HepG2 (cell line): ENCODE results near the gene ULK4. TPM values are rescaled to one million over a fixed set of nuclear protein-coding genes. Genes with fewer than 3 reads are reported as not detected.

Experiments used
- BCL3 ChIP-seq: sonication (generic); formaldehyde crosslinking; IDR thresholded peaks from 2 replicates; pipeline ENCODE4 v1.5.1; 2020; ENCODE audit warnings: mild to moderate bottlenecking, missing genetic modification reagents, moderate library complexity
- CREBL2 ChIP-seq: sonication (generic); formaldehyde crosslinking; IDR thresholded peaks from 2 replicates; pipeline ENCODE4 v1.8.1; 2023; ENCODE audit warnings: missing genetic modification reagents, mild to moderate bottlenecking, borderline replicate concordance
- ERF ChIP-seq: IDR thresholded peaks from 2 replicates; pipeline ENCODE4 v1.6.1; 2018; ENCODE audit warnings: missing biosample characterization, missing genetic modification reagents
- FOXJ3 ChIP-seq: sonication (generic); formaldehyde crosslinking; IDR thresholded peaks from 2 replicates; pipeline ENCODE4 v1.4.0; 2020; ENCODE audit warnings: missing genetic modification reagents, mild to moderate bottlenecking, borderline replicate concordance
- GATA4 ChIP-seq: sonication (generic); IDR thresholded peaks from 2 replicates; pipeline ENCODE4 v1.6.1; 2016; ENCODE audit warnings: antibody characterized with exemption, low read depth, borderline replicate concordance
- KLF11 ChIP-seq: IDR thresholded peaks from 2 replicates; pipeline ENCODE4 v1.6.1; 2016; ENCODE audit warnings: missing compliant biosample characterization
- MYC ChIP-seq: sonication (generic); formaldehyde crosslinking; IDR thresholded peaks from 2 replicates; pipeline ENCODE4 v1.9.0; 2021; ENCODE audit warnings: missing genetic modification reagents, borderline replicate concordance
- NCOA1 ChIP-seq: sonication (generic); formaldehyde crosslinking; IDR thresholded peaks from 2 replicates; pipeline ENCODE4 v1.9.0; 2021; ENCODE audit warnings: missing genetic modification reagents
- NKX3-1 ChIP-seq: sonication (generic); formaldehyde crosslinking; IDR thresholded peaks from 2 replicates; pipeline ENCODE4 v1.5.0; 2020; ENCODE audit warnings: missing genetic modification reagents
- NPAS2 ChIP-seq: sonication (generic); formaldehyde crosslinking; IDR thresholded peaks from 2 replicates; pipeline ENCODE4 v1.8.0; 2022; ENCODE audit warnings: mild to moderate bottlenecking, missing genetic modification reagents, borderline replicate concordance
- SP5 ChIP-seq: IDR thresholded peaks from 2 replicates; pipeline ENCODE4 v1.6.1; 2016; ENCODE audit warnings: low read depth, borderline replicate concordance
- TBX3 ChIP-seq: fragments of 450-650 bp; IDR thresholded peaks from 2 replicates; pipeline ENCODE4 v1.6.1; 2017; ENCODE audit warnings: antibody characterized with exemption, mild to moderate bottlenecking, inconsistent platforms, borderline replicate concordance
- ZBTB37 ChIP-seq: sonication (generic); formaldehyde crosslinking; IDR thresholded peaks from 2 replicates; pipeline ENCODE4 v1.4.0; 2020; ENCODE audit warnings: mild to moderate bottlenecking, missing genetic modification reagents
- ZFP90 ChIP-seq: sonication (generic); formaldehyde crosslinking; IDR thresholded peaks from 2 replicates; pipeline ENCODE4 v1.8.0; 2022; ENCODE audit warnings: missing genetic modification reagents, mild to moderate bottlenecking, inconsistent platforms, borderline replicate concordance
- ZNF121 ChIP-seq: sonication (generic); formaldehyde crosslinking; IDR thresholded peaks from 2 replicates; pipeline ENCODE4 v1.5.0; 2020; ENCODE audit warnings: mild to moderate bottlenecking, missing genetic modification reagents
- ZNF556 ChIP-seq: sonication (generic); formaldehyde crosslinking; IDR thresholded peaks from 2 replicates; pipeline ENCODE4 v1.4.0; 2020; ENCODE audit warnings: mild to moderate bottlenecking, missing genetic modification reagents, borderline replicate concordance
- ZNF577 ChIP-seq: sonication (generic); formaldehyde crosslinking; IDR thresholded peaks from 2 replicates; pipeline ENCODE4 v1.4.0; 2020; ENCODE audit warnings: mild to moderate bottlenecking, low read depth, missing genetic modification reagents, borderline replicate concordance
- ZNF678 ChIP-seq: sonication (generic); formaldehyde crosslinking; IDR thresholded peaks from 2 replicates; pipeline ENCODE4 v1.4.0; 2020; ENCODE audit warnings: mild to moderate bottlenecking, missing genetic modification reagents
- polyA plus RNA-seq, 8 experiments: library from polyadenylated mRNA; depleted of rRNA in 3 of 8; stranded (reverse) in 7 of 8; unstranded in 1 of 8; fragments of >200 nt; fragmentation: Illumina TruSeq in 4 of 8; extraction: Trizol in 4 of 8; gene quantifications; 2 replicates each; pipeline versions ENCODE4 v1.2.1 to v1.2.3, GENCODE V29; 2011 to 2016; ENCODE audit warnings: low read depth in 4 of 8, missing spikeins in 1 of 8, mixed read lengths in 1 of 8; ENCODE audit not compliant: insufficient read depth in 1 of 8
- total RNA-seq, 5 experiments: library from RNA; depleted of rRNA; stranded (reverse); fragments of >200 nt; fragmentation: Illumina TruSeq; extraction: Trizol; gene quantifications; 2 replicates each; pipeline ENCODE4 v1.2.3, GENCODE V29; 2016; ENCODE audit warnings: low read depth in 1 of 5
- TF ChIP-seq, protein P1 (sequence below): sonication (generic); formaldehyde crosslinking; IDR thresholded peaks from 2 replicates; pipeline ENCODE4 v1.5.0; 2020; ENCODE audit warnings: mild to moderate bottlenecking, missing genetic modification reagents, borderline replicate concordance
- TF ChIP-seq, protein P2 (sequence below): sonication (generic); formaldehyde crosslinking; IDR thresholded peaks from 2 replicates; pipeline ENCODE4 v1.4.0; 2020; ENCODE audit warnings: mild to moderate bottlenecking, missing genetic modification reagents, borderline replicate concordance

ULK4 gene
- total and polyA plus RNA-seq, 2 of the 13 experiments (the other 11 are each of a cell fraction or from before 2014, with no cell fraction given) = 6.7 to 11.8 TPM

DNA sequence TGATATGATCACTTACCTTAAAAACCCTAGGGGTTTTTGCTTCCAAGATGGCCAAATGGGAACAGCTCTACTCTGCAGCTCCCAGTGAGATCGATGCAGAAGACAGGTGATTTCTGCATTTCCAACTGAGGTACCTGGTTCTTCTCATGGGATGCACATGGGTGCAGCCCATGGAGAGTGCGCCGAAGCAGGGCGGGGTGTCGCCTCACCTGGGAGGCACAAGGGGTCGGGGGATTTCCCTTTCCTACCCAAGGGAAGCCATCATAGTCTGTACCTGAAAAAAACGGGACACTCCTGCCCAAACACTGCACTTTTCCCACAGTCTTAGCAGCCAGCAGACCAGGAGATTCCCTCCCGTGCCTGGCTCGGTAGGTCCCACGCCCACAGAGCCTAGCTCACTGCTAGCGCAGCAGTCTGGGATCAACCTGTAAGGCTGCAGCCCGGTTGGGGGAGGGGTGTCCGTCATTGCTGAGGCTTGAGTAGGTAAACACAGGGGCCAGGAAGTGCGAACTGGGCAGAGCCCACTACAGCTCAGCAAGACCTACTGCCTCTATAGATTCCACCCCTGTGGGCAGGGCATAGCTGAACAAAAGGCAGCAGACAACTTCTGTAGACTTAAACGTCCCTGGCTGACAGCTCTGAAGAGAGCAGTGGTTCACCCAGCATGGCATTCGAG is 684.0 kb downstream of the ULK4 start (continued):
- no peak for TF ChIP-seq BCL3 (CRISPR knock-in tag)
- TF ChIP-seq ZNF121 (CRISPR knock-in tag) = no peak
- no peak for TF ChIP-seq ZNF678
- no peak for TF ChIP-seq NCOA1 (CRISPR knock-in tag)
- TF ChIP-seq FOXJ3 (CRISPR knock-in tag) = peak; percentile 37; the same call in 1 of the 2 replicates
- peak; percentile 20; the same call in 1 of the 2 replicates for TF ChIP-seq MYC
- TF ChIP-seq ERF (CRISPR knock-in tag) = no peak
- TF ChIP-seq, protein P1, sequence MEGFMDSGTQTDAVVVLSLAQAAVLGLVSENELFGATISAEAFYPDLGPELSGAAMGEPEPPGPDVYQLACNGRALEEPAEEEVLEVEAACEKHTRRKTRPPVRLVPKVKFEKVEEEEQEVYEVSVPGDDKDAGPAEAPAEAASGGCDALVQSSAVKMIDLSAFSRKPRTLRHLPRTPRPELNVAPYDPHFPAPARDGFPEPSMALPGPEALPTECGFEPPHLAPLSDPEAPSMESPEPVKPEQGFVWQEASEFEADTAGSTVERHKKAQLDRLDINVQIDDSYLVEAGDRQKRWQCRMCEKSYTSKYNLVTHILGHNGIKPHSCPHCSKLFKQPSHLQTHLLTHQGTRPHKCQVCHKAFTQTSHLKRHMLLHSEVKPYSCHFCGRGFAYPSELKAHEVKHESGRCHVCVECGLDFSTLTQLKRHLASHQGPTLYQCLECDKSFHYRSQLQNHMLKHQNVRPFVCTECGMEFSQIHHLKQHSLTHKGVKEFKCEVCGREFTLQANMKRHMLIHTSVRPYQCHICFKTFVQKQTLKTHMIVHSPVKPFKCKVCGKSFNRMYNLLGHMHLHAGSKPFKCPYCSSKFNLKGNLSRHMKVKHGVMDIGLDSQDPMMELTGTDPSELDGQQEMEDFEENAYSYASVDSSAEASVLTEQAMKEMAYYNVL = no peak
- TF ChIP-seq TBX3 = peak; percentile 10; the same call in 1 of the 2 replicates
- TF ChIP-seq ZFP90 = no peak
- TF ChIP-seq GATA4 = 0 out of 2 replicates have a peak, but pooled peaks have one; percentile 23
- no peak for TF ChIP-seq NPAS2 (CRISPR knock-in tag)
- TF ChIP-seq ZNF577 (CRISPR knock-in tag) = no peak
- no peak for TF ChIP-seq ZNF556
- no peak for TF ChIP-seq CREBL2 (CRISPR knock-in tag)
- no peak for TF ChIP-seq ZBTB37 (CRISPR knock-in tag)
- no peak for TF ChIP-seq NKX3-1 (CRISPR knock-in tag)
- TF ChIP-seq, protein P2, sequence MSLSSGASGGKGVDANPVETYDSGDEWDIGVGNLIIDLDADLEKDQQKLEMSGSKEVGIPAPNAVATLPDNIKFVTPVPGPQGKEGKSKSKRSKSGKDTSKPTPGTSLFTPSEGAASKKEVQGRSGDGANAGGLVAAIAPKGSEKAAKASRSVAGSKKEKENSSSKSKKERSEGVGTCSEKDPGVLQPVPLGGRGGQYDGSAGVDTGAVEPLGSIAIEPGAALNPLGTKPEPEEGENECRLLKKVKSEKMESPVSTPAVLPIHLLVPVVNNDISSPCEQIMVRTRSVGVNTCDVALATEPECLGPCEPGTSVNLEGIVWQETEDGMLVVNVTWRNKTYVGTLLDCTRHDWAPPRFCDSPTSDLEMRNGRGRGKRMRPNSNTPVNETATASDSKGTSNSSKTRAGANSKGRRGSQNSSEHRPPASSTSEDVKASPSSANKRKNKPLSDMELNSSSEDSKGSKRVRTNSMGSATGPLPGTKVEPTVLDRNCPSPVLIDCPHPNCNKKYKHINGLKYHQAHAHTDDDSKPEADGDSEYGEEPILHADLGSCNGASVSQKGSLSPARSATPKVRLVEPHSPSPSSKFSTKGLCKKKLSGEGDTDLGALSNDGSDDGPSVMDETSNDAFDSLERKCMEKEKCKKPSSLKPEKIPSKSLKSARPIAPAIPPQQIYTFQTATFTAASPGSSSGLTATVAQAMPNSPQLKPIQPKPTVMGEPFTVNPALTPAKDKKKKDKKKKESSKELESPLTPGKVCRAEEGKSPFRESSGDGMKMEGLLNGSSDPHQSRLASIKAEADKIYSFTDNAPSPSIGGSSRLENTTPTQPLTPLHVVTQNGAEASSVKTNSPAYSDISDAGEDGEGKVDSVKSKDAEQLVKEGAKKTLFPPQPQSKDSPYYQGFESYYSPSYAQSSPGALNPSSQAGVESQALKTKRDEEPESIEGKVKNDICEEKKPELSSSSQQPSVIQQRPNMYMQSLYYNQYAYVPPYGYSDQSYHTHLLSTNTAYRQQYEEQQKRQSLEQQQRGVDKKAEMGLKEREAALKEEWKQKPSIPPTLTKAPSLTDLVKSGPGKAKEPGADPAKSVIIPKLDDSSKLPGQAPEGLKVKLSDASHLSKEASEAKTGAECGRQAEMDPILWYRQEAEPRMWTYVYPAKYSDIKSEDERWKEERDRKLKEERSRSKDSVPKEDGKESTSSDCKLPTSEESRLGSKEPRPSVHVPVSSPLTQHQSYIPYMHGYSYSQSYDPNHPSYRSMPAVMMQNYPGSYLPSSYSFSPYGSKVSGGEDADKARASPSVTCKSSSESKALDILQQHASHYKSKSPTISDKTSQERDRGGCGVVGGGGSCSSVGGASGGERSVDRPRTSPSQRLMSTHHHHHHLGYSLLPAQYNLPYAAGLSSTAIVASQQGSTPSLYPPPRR (CRISPR knock-in tag) = peak; percentile 34; the same call in 1 of the 2 replicates
- peak; percentile 34; the same call in 1 of the 2 replicates for TF ChIP-seq SP5 (CRISPR knock-in tag)
- TF ChIP-seq KLF11 (CRISPR knock-in tag) = peak; percentile 53; the same call in 1 of the 2 replicates
